ENCODE measurements around the gene DYNC2LI1.

The DYNC2LI1 gene

GRCh38 chr2:43787895-43788294, 14.1 kb downstream of the DYNC2LI1 start:
- TF ChIP-seq CTCF (IDR thresholded peaks at IDR 0.05; ENCODE audit: unreplicated experiment in 3 of 3): no peak
- Mint-ChIP-seq H3K36me3 (ENCODE audit: low read depth) (peaks cover 38% of the 10 kb centered on the region), H3K4me1 (no peaks in the 10 kb centered on the region), H3K27ac (no peak overlapping the region), H3K27me3 (ENCODE audit: low read depth) (no peaks in the 10 kb centered on the region), H3K4me3 (no peak overlapping the region), H3K9me3 (no peaks in the 10 kb centered on the region)

- H3K4me3 Mint-ChIP-seq: no peak overlapping the region
- no peak overlapping the region for H3K27ac Mint-ChIP-seq
- H3K27me3 Mint-ChIP-seq (ENCODE audit: low read depth): no peaks in the 10 kb centered on the region
- no peaks in the 10 kb centered on the region for H3K9me3 Mint-ChIP-seq
- no peak for TF ChIP-seq CTCF (IDR thresholded peaks at IDR 0.05; ENCODE audit: unreplicated experiment in 3 of 3)
- peaks cover 35% of the 10 kb centered on the region for H3K36me3 Mint-ChIP-seq (ENCODE audit: low read depth)
- H3K4me1 Mint-ChIP-seq: no peaks in the 10 kb centered on the region
Measured at GRCh38 chr2:43788646-43789045, 14.8 kb downstream of the DYNC2LI1 start.

GRCh38 chr2:43790147-43790546, 16.3 kb downstream of the DYNC2LI1 start:
- H3K9me3 Mint-ChIP-seq: no peaks in the 10 kb centered on the region
- peaks cover 43% of the 10 kb centered on the region for H3K36me3 Mint-ChIP-seq (ENCODE audit: low read depth)
- H3K4me1 Mint-ChIP-seq: no peaks in the 10 kb centered on the region
- peak overlapping the region in 2 of 3 experiments; percentile 17 to 19 for H3K27ac Mint-ChIP-seq
- no peak for TF ChIP-seq CTCF (IDR thresholded peaks at IDR 0.05; ENCODE audit: unreplicated experiment in 3 of 3)
- H3K4me3 Mint-ChIP-seq: no peak overlapping the region
- no peaks in the 10 kb centered on the region for H3K27me3 Mint-ChIP-seq (ENCODE audit: low read depth)

GRCh38 chr2:43791035-43791765, 17.4 kb downstream of the DYNC2LI1 start:
- Mint-ChIP-seq H3K4me1 (no peaks in the 10 kb centered on the region), H3K27ac (peak overlapping the region in 2 of 3 experiments; percentile 17 to 19), H3K27me3 (ENCODE audit: low read depth) (no peaks in the 10 kb centered on the region), H3K4me3 (no peak overlapping the region), H3K9me3 (no peaks in the 10 kb centered on the region), H3K36me3 (ENCODE audit: low read depth) (peaks cover 42% of the 10 kb centered on the region)
- TF ChIP-seq CTCF (IDR thresholded peaks at IDR 0.05; ENCODE audit: unreplicated experiment in 3 of 3): no peak

GRCh38 chr2:43792653-43793052, 18.8 kb downstream of the DYNC2LI1 start:
- H3K27ac Mint-ChIP-seq: peak overlapping the region; percentile 25 to 78 (median 48)
- no peaks in the 10 kb centered on the region for H3K27me3 Mint-ChIP-seq (ENCODE audit: low read depth)
- H3K9me3 Mint-ChIP-seq: no peaks in the 10 kb centered on the region
- no peak overlapping the region for H3K4me3 Mint-ChIP-seq
- no peaks in the 10 kb centered on the region for H3K4me1 Mint-ChIP-seq
- TF ChIP-seq CTCF (IDR thresholded peaks at IDR 0.05; ENCODE audit: unreplicated experiment in 3 of 3): no peak
- peaks cover 46% of the 10 kb centered on the region for H3K36me3 Mint-ChIP-seq (ENCODE audit: low read depth)

- no peaks in the 10 kb centered on the region for H3K9me3 Mint-ChIP-seq
- no peak for TF ChIP-seq CTCF (IDR thresholded peaks at IDR 0.05; ENCODE audit: unreplicated experiment in 3 of 3)
- H3K27ac Mint-ChIP-seq: no peak overlapping the region
- no peaks in the 10 kb centered on the region for H3K4me1 Mint-ChIP-seq
- H3K27me3 Mint-ChIP-seq (ENCODE audit: low read depth): no peaks in the 10 kb centered on the region
- peaks cover 39% of the 10 kb centered on the region for H3K36me3 Mint-ChIP-seq (ENCODE audit: low read depth)
- no peak overlapping the region for H3K4me3 Mint-ChIP-seq
Measured at GRCh38 chr2:43794956-43795355, 21.1 kb downstream of the DYNC2LI1 start.
